Bronchial epithelial cell (primary cell): ENCODE results near the gene ANKRD6. TPM values are rescaled to one million over a fixed set of nuclear protein-coding genes. Genes with fewer than 3 reads are reported as not detected.

Source experiments
- DNase-seq: peaks from one replicate; pipeline ENCODE4 v3.0.0-alpha.2; 2010; ENCODE audit warnings: low read depth
- FAIRE-seq: peaks from 2 replicates; lab custom pipeline; 2011; peaks lifted over from hg19 to GRCh38; lab: Jason Lieb, UNC
- H3K27me3 ChIP-seq: 2 replicates; pipeline ENCODE4 v1.5.1; 2011; ENCODE audit warnings: low read length; ENCODE audit not compliant: control insufficient read depth, insufficient read depth
- H3K36me3 ChIP-seq: 2 replicates; pipeline ENCODE4 v1.5.1; 2011; ENCODE audit warnings: low read length; ENCODE audit not compliant: control insufficient read depth, insufficient read depth
- H3K4me3 ChIP-seq: 2 replicates; pipeline ENCODE4 v1.5.1; 2011; ENCODE audit warnings: mild to moderate bottlenecking, low read depth, low read length, control low read depth
- CTCF ChIP-seq: IDR thresholded peaks from 2 replicates; pipeline ENCODE4 v1.5.1; 2011; ENCODE audit warnings: mild to moderate bottlenecking, moderate library complexity, low read length, control low read depth, inconsistent platforms; ENCODE audit not compliant: insufficient read depth, severe bottlenecking
- total RNA-seq: library from RNA; depleted of rRNA; stranded (reverse); fragments of >200 nt; gene quantifications from 2 replicates; pipeline ENCODE4 v1.2.1, GENCODE V29; 2014

ANKRD6 gene
- total RNA-seq, 1 donor from 2014 or later: 6.1 TPM

- no peak for FAIRE-seq
- DNase-seq: no peak
- TF ChIP-seq CTCF: no peak
- no peak overlapping the region for H3K4me3 ChIP-seq
- H3K36me3 ChIP-seq: no peaks in the 10 kb centered on the region
- no peaks in the 10 kb centered on the region for H3K27me3 ChIP-seq
These were observed 142.6 kb downstream of the ANKRD6 start for GRCh38 chr6:89575562-89575960.

- TF ChIP-seq CTCF: no peak
- no peaks in the 10 kb centered on the region for H3K36me3 ChIP-seq
- FAIRE-seq (no peak), DNase-seq (no peak)
- no peaks in the 10 kb centered on the region for H3K27me3 ChIP-seq
- H3K4me3 ChIP-seq: no peak overlapping the region
These were observed 148.2 kb downstream of the ANKRD6 start for GRCh38 chr6:89580997-89581666.

- H3K4me3 ChIP-seq: no peak overlapping the region
- FAIRE-seq (no peak), DNase-seq (no peak)
- H3K36me3 ChIP-seq: no peaks in the 10 kb centered on the region
- no peak for TF ChIP-seq CTCF
- no peaks in the 10 kb centered on the region for H3K27me3 ChIP-seq
These were observed 148.7 kb downstream of the ANKRD6 start for GRCh38 chr6:89581689-89582088.

- DNase-seq (peak; percentile 4), FAIRE-seq (peak; percentile 13)
- Histone ChIP-seq H3K4me3 (no peak overlapping the region), H3K27me3 (no peaks in the 10 kb centered on the region), H3K36me3 (no peaks in the 10 kb centered on the region)
- TF ChIP-seq CTCF: no peak
These were observed 149.8 kb downstream of the ANKRD6 start for GRCh38 chr6:89582669-89583325.

GRCh38 chr6:89583559-89583958 is 150.6 kb downstream of the ANKRD6 start:
- no peak for FAIRE-seq
- no peak overlapping the region for H3K4me3 ChIP-seq
- no peaks in the 10 kb centered on the region for H3K27me3 ChIP-seq
- no peaks in the 10 kb centered on the region for H3K36me3 ChIP-seq
- no peak for DNase-seq
- no peak for TF ChIP-seq CTCF
